GM19351 (cell line): ENCODE measurements around the gene TBC1D22A.
"Not testable (repeated sequence)": the region's sequence is repeated elsewhere in the genome, so short reads cannot be mapped to it uniquely, and the experiment has no call there.

Experiments used
- ATAC-seq: cut with Tn5 transposase; IDR thresholded peaks from one replicate; pipeline ENCODE4 v1.9.1; 2021; ENCODE audit warnings: mild to moderate bottlenecking, moderate library complexity; ENCODE audit not compliant: unreplicated experiment

TBC1D22A gene

DNA sequence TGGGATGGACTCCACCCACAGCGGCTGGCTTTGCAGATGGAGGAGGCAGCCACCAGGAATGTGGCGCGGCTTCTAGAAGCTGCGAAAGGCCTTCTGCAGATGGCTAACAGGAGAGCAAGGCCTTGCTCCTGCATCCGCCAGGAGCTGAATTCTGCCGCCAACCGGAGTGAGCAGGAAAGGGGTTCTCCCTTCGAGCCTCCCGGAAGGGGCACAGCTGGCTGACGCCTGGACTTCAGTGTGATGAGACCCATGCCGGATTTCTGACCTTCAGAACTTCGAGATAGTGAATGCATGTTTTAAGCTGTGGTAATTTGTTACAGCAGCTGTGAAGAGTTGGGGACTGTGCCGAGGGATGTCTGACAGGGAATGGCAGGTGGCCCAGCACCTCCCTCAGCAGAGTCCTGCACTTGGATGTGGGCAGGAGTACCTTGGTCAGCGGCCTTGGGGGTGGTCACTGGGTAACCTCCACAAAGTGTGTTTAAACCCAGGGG, 7.7 kb downstream of the TBC1D22A start:
- no peak for ATAC-seq

GRCh38 chr22:46770726-46771125, 8.3 kb downstream of the TBC1D22A start:
- no peak for ATAC-seq

DNA sequence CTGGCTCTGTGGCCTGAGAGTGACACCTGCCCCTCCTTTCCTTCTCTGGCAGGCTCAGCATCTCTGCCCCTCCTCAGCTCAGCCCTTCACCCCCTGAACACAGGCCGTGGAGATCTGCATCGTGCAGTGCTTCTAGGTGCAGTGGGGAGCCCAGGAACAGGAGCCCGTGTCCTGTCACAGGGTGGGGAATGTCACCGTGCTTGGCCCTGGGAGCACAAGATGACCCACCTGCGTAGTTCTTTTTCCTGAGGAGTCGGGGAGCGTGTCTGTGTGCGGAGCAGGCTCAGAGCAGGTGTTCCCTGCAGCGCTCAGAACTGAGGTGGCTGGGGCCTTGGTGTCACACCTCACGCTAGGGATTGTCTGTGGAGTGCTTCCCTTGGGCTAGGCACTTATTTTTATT, 10.6 kb downstream of the TBC1D22A start:
- ATAC-seq, result no peak

- peak; percentile 40 for ATAC-seq
These were observed 12.0 kb downstream of the TBC1D22A start for GRCh38 chr22:46774253-46774979.

DNA sequence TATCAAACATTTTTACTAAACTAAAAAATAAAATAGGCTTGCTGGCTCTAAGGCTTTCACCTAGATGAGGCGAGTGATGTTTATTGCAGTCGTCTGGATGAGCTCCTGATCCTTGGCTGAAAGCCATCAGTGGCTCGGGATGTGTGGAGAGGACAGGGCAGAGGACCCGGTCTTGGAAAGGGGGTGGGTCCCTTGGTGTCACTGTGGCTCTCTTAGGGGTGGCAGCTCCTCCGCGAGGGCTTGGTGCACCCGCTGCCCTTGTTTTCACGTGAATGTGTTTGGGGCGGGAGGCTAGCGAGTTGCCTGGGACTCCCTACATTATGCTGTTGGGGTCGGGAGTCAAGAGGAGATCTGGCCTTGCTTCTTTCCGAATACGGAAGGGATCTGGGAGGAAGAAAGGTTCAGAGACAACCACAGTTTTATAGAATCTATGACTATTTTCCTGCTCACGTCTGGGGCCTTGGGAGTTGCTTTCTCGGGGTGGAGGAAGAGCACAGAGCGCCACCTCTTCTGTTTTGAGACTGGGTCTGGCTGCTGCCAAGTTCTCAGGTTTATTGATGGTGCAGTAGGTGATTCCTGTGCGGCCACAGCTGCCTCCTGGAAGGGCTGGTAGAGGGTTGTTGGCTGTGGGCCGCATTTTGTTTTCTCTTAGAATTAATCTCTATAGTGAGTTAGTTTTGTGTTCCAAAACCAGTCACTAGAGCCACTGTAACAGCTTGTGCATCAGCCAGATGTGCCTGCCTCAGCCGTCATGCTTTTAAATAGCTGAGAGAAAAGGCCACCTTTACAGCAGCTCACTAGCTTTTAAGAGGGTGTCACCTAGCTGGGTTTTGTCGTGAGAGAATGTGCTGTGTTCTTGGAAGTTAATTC, 12.8 kb downstream of the TBC1D22A start:
- no peak for ATAC-seq

GRCh38 chr22:46775850-46776826, 13.7 kb downstream of the TBC1D22A start:
- ATAC-seq, result no peak

GRCh38 chr22:46776876-46777608, 14.6 kb downstream of the TBC1D22A start:
- ATAC-seq, result no peak

DNA sequence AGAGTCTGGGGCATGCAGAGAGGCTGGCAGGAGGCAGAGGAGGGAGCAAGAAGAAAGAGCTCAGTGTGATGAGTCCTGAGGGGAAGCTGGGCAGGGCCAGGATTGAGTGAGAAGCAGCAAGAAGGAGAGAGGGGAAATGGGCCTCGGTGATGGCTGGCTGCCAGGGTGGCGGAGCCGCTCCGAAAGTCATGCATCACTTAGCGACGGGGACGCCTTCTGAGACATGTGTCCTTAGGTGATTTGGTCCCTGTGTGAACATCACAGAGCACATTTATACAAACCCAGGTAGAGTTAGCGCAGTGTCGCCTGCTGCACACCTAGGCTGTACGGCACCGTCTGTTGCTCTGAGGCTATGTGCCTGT, 15.1 kb downstream of the TBC1D22A start:
- no peak for ATAC-seq

DNA sequence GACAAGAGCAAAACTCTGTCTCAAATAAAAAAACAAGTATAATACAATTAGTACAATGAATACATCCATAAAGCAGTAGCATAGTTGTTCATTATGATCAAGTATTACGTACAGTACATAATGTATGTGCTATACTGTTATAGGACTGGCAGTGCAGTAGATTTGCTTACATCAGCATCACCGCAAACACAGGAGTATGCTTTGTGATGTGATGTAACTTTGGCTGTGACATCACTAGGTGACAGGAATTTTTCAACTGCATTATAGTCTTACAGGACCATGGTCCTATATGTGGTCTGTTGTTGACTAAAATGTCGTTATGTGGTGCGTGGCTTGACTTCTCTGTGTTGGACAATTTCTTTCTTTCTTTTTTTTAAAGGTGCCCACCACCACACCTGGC, 16.6 kb downstream of the TBC1D22A start:
- no peak for ATAC-seq

DNA sequence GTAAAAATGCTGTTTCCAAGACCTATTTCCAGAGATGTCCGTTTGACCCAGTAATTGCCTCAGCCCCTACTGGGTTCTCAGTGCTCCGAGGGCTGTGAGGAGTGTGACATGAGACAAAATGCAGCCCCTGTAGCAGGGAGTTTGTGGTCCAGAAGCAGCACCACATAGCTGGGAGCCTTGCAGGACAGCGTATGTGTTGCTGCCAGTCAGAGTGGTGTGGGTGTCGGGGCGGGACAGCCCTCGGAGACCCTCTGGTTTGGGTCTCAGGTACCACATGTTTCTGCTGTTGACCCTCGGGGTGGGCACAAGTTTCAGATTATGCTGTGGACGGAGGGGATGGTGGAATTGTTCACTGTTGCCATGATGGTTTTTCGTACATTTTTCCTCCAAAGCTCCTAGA, 17.2 kb downstream of the TBC1D22A start:
- no peak for ATAC-seq

- no peak for ATAC-seq
These were observed 18.0 kb downstream of the TBC1D22A start for GRCh38 chr22:46780453-46780852.

GRCh38 chr22:46781291-46781690, 18.8 kb downstream of the TBC1D22A start:
- no peak for ATAC-seq

- ATAC-seq, result not testable (repeated sequence)
These were observed 19.8 kb downstream of the TBC1D22A start for GRCh38 chr22:46782200-46782599.

GRCh38 chr22:46783721-46784120, 21.3 kb downstream of the TBC1D22A start:
- no peak for ATAC-seq

DNA sequence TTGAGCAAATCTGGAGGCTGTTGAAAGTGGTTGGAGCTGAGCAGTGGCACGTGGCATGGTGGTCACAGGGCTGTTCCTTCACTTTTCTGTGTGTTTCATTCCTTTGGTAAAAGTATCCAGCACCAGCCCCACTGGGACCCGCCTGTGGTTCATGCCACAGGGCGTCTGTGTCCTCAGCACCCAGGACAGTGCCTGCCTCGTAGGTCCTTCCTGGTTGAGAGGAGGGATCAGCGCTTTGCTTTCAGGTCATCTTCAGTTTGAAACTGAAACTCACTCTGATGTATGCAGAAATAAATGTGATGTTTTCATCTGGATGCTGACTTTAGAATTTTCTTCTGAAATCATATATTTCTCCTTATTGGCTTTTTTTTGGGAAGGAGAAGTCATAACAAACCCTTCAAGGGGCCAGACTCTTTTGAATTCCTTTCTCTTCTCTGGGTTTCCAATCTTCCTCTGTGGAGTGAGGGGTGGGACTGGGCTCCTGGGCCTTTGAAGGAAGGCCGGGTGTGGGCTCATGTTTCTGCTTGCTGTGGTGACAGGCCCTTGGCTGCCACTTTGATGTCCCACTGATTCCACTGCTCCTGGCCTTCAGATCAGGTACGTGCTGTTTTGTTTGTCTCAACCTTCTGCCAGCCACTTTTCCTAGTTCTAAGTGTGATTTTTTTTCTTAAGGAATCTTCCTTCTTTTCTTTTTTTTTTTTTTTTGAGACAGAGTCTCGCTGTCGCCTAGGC, 26.2 kb downstream of the TBC1D22A start:
- ATAC-seq, result peak; percentile 69

DNA sequence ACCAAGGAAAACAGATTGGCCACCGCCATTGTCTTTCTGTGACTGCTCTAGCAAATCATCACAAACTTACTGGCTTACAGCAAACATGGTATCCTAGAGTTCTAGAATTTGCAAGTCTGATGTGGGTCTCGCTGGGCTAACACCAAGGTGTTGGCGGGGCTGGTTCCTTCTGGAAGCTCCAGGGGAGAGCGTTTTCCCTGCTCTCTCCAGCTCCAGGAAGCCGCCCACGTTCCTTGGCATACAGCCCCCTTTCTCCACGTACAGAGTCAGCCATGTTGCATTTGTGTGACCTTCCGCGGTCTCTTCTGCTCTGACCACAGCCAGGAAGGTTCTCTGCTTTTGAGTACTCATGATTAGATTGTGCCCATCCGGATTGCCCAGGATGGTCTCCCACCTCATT, 27.5 kb downstream of the TBC1D22A start:
- ATAC-seq, result no peak

DNA sequence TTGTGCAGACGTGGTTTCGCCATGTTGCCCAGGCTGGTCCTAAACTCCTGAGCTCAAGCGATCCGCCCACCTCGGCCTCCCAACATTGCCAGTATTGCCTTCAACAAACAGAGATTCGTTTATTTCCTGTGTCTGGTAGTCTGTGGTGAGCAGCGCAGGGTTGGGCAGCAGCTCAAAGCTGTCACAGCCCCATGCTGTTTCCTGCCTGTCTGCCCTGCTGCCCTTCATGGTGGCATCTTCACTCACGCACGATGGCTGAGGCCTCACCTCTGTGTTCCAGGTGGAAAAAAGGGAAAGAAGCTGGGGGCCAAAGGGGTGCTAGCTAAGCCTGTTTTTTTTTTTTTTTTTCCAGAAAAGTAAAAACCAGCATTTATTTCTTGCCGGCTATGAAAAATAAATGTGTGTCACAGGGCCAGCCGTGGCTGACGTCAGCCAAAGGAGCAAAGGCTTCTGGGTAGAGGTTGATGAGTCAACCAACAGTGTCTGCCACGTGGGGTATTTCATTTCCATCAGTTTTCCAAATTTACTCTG, 28.8 kb downstream of the TBC1D22A start:
- no peak for ATAC-seq

DNA sequence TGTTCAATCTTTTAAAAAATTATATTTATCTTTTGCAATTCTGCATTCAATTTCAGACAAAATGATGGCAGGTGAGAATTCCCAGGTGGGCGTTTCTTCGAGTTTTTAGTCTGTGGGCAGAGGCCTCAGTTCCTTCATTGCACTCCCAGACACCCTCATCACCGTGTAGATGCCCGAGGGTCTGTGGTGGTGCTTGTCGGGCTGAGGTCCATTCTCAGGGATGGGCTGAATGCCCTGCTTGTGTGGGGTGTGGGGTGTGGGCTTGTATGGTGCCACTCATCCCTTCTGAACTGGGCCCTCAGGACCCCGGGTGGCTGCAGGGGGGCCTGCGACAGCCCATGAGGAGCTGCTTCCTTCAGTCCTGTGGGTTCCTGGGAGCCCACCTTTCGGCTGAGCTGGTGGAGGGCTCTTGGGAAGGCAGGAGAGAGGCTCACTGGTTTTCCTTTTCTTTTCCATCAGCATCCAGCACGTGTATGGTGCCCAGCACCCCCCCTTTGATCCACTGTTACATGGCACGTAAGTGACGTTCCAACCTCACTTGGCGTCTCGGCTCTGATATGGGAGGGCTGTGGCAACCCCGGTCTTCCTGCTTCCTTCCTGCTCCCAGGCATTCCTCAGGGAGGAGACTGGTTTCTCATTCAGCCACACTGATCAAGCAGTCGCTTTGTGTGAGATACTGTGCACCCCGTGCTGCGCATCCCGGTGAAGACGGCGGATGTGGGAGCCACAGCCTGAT, 29.8 kb downstream of the TBC1D22A start:
- ATAC-seq, result no peak

DNA sequence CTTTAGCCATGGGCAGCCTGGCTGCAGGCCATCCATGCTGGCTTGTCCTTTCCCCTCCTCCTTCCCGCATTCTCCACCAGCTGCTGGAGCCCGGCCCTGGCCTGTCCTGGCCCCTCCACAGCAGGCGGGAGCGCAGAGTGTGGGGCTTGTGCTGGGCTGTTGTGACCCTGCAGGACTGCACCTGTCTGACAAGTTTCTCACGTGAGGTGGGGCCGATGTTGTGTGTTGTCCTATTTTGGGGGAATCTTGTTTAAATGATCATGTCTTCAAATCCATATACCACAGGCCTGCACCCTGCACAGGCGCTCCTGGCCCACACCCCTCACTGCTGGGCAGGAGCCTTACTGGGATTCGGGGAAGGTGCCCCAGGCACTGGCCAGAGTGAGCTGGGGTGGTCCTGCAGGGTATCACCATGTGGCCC, 30.4 kb downstream of the TBC1D22A start:
- ATAC-seq, result no peak
